AG20443 (cell line): ENCODE data around the gene FRMPD1.
A peak's percentile ranks its signal among the peaks of the same experiment; 100 is the strongest.

Experiments
- DNase-seq: peaks from one replicate; pipeline ENCODE4 v3.0.0; 2012; ENCODE audit warnings: low spot score, mixed read lengths

Gene FRMPD1

DNA sequence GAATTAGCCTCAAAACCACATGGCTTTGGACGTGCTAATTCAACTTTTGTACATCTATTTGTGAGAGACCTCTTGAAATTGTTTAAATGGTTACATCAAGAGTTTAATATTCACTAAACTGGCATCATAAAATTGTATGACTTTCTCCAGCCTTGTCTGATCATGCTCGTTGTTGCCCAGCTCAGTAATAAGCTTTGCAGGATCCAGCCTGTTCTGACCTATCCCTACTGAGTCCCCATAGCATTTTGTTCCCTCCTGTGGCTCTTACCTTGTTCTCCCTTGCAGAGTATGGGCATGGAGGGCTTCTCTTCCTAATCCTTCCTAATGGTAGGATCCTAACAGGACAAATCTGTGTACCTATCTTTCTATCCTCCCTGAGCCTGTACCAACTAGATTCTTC is 127.8 kb downstream of the FRMPD1 start:
- DNase-seq: no peak

DNA sequence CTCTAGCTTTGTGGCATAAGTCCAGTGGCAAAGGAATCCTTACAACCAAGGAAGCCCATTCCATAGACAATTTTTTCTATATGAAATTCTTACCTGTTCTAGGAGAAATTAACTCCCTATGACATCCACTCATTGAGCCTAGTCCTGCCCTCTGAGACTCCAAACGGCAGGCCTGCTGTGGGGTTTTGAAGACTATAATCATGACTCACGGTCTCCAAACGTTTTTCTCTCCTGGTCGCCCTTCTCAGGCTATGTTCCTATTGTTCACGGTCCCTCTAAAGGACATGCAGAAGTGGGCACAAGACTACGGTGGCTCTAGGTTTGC is 133.5 kb downstream of the FRMPD1 start:
- DNase-seq: peak; percentile 22

DNA sequence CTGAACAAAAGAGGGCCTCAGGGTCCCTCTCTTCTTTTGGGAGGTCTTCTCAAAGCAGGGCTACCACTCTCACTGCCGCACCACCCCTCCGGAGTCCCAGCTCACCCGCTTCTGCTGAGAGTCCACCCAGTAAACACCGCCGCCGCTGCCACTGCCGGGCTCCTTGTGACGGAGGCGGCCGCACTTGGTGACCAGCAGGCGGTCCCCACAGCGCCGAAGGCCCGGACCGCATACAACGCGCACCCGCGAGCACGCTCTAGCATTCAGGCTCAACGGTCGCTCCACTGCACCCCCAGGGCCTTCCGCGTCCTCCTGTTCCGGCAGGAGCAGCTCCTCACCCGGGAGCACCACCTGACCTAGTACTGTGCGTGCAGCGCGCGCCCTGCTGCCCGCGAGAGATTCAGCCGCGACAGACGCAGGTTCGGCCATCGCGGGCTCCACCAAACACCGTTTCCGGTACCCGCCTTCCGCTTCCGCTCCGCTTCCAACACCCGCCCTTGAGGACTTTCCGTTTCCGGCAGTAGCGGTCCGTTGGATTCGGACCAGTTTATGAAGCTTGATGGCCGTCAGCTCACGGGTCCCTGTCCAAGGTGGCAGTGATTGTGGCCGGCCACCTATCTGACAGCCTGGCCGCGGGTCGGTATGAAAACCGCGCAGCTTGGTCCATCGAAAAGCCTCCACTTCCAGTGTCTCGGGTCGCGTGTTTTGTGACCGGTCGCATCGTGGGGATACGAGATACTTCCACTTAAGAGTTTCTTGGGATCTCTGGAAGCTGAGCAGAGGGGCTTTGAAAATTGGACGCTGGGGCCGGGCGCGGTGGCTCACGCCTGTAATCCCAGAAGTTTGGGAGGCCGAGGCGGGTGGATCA is 134.1 kb downstream of the FRMPD1 start, which contains the start of gene EXOSC3:
EXOSC3 (minus strand) TSS at position 449 of the 868 bp plus-strand sequence; CDS start at position 429, 20 bp downstream.
- peak; percentile 93 for DNase-seq

DNA sequence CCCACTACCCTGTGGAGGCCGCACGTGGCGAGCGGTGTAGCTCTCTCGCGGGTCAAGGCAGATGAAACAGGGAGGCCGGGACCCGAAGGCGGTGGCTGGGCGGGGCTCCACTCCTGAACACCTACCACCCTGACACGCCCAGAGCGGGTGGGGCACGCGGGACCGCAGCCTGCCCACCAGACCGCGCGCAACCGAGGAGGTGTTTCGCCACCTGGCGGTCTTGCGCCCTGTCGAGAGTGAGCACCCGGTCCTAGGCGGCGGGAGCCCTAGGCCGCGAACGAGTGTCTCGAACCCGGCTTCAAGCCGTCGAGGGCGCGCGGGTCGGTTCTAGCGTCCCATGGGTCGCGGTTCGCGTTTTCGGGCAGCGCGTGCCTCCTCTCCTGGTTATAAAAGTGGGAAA is 136.3 kb downstream of the FRMPD1 start:
- no peak for DNase-seq

DNA sequence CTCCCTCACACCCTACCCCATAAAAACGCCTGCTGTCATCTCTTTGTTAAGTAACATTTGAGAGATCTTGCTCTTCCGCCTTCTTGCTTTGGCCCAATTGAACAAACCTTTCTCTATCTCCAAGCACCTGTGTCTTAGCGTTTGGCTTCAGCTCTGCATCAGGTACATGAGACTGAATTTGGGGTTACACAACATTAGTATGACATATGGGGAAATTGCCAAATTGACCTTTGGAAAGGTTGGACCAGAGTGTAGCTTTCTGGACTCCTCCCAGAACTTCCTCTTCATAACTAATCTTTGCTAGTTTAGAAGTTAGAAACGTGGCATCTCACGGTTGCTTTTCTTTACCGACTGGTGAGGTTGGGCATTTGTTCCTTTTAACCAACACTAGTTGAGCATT is 137.6 kb downstream of the FRMPD1 start:
- DNase-seq: no peak

DNA sequence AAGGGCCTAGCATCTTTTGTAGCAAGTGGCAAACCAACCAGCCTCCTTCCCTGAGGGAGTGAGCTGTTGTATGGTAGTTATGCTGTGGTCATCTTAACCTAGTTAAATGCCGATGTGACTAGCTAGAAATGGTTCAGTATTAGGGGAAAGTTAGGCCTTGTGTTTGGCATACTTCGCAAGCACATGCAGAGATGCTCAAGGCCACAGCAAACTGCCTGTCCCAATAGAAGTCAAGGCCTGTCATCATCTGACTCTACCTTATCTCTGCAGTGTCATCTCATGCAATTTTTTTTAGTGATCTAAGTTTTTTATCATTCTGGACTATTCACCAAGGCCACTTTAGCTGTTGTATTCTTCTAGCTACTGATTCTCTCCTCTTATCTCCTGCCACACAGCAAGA is 139.3 kb downstream of the FRMPD1 start:
- no peak for DNase-seq

DNA sequence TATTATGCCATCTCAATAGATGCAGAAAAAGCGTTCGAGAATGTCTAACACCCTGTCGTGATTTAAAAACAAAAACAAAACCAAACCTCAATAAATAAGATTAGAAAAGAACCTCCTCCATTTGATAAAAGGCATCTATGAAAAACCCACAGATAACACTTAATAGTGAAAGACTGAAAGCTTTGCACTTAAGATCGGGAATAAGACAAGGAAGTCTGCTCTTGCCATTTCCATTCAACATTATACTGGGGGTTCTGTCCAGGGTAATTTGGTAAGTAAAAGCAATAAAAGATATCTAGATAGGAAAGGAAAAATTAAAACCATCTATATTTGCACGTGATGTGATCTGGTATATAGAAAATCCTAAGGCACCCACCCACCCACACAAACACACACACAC is 141.4 kb downstream of the FRMPD1 start:
- DNase-seq: no peak

DNA sequence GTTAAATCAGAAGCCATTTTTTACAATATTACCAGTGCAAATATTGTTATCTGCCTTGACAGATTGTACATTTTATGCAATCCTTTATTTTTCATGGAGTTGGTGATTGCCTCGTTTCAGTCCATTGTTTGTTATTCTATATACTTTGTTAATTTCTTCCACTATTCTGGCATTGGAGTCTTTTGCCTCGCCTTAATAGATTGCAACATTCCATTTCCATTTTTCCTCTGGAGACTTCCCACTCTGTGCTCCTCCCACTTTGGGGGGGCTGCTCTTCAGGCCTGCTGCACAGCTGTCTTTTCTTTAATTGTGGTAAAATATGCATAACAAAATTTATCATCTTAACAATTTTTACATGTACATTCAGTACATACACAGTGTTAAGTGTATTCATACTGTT is 145.5 kb downstream of the FRMPD1 start:
- DNase-seq: no peak
